DMS114 treated with DMSO at 0.1 percent for 48 hours (cell line): ENCODE results near the gene SHANK1.
A peak's percentile ranks its signal among the peaks of the same experiment; 100 is the strongest.
"Not testable (repeated sequence)": the region's sequence is repeated elsewhere in the genome, so short reads cannot be mapped to it uniquely, and the experiment has no call there.

Experiments
- DNase-seq: peaks from one replicate; lab custom pipeline; 2025; ENCODE audit not compliant: unreplicated experiment; lab: John Stamatoyannopoulos, UW

The SHANK1 gene

GRCh38 chr19:50640368-50640767 is 79.2 kb downstream of the SHANK1 start:
- no peak for DNase-seq

DNA sequence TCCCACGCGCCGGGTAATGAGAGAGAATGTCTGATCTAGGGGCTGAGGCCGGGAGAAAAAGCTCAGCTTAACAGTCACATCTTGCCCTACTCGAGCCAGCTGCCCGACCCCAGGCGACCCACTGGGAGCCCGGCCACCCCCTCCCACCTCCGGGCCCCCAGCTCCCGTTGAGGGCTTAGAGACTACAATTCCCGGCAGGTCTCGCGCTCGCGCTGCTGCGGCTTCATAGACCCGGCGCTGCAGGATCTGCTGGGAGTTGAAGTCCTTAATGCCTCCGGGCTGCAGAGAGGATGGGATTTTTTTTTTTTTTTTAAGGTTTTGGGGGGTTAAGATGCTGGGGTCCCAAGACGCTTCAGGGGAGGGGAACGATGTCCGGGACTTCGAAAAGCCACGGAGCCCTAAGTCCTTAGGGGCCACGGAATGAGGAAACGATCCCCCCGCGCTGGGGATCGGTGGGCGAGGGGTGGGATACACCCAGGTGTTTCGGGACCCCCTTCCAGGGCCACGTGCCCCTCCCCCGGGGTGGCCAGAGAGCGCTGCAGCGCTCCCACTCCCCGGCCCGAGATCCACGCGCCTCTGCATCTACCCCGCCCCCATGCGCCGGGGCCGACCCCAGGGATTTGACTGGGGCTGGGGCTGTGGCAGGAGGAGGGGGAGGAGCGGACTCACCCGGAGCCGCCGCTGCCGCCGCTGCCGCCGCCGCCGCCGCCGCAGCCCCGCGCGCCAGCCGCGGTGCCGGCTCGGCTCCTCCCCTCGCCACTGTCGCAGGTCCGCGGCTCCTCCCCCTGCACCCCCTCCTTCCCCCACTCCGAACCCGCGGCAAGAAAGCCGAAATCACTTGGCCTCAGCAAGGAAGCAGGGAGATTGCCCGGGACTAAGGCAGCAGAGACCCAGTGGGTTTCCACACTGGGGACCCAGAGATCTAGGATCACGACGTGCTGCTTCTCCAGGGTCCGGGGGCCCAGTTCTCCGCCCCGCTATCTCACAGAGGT is 80.2 kb downstream of the SHANK1 start, which contains the start of gene SYT3:
Gene SYT3 (minus strand): TSS at position 761 of the 992 bp plus-strand sequence. CDS start 2,470 bp downstream, outside the sequence.
- peak; percentile 22 for DNase-seq

DNA sequence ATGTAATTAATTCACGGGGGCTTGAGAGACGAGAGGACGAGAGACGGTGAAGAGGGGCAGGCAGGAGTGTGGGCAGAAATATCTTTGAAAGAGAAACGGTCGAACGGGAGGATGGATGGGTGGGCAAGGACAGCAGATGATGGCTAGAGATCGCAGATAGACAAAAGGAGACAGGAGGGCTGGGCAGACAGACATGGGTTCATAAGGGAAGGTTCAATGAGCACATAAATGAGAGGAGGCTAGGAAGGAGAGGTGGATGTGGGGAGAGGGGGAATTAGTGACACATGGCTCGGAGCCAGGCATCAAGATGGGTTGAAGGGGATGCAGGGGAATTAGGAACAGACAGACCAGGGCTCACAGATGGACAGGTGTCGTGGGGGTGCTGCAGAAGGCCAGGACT is 81.0 kb downstream of the SHANK1 start:
- DNase-seq, result no peak

DNA sequence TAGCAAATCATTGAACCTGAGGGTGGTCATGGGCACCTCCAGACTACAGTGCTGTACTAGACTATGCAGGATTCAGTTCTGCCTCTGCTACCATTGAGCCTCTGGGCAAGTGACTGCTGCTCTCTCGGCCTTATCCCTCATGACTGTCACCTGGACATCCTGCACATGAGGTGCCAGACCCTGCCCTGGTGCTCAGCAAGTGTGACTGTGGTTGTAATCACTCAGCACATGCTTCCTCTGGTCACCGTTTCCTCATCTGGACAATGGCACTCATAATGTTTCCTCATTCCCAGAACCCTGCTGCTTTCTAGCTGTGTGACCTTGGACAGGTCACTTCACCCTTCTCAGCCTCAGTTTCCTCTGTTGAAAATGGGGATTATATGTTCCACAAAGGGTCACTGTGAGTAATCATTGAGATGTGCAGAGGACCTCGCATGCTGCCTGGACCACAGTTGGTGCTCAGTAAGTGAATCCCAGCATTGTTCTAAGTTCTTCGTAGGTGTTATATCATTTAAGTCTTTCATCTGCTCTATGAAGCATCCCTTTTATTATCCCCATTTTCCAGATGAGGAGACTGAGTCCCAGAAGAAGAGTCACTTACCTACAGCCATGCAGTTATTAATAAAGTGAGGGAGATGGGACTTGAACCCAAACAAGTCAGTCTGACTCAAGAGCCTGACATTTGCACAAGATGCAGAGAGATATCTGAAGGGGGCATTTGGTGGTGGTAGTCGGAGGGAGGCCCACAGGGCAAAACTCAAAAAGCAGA is 83.1 kb downstream of the SHANK1 start:
- DNase-seq, result no peak

GRCh38 chr19:50633973-50634372 is 85.6 kb downstream of the SHANK1 start:
- no peak for DNase-seq

DNA sequence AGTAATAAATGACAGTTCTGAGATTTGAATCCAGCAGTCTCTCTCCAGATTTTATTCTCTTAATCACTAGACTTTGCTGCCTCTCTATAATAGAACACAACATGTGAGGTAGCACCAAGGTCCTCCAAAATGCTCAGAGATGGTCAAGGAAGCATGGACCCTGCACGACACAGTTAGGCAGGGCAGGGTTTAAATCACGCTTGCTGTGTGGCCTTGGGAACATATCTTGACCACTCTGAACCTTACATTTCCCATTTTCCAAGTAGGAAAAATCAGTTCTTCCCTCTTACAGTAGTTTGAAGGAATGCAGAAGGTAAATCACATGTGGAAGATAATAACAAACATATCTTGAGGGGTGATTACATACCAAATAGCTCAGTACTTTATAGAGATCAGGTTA is 86.2 kb downstream of the SHANK1 start:
- DNase-seq, result no peak

- no peak for DNase-seq
Measured at GRCh38 chr19:50632151-50632835, 87.3 kb downstream of the SHANK1 start.

DNA sequence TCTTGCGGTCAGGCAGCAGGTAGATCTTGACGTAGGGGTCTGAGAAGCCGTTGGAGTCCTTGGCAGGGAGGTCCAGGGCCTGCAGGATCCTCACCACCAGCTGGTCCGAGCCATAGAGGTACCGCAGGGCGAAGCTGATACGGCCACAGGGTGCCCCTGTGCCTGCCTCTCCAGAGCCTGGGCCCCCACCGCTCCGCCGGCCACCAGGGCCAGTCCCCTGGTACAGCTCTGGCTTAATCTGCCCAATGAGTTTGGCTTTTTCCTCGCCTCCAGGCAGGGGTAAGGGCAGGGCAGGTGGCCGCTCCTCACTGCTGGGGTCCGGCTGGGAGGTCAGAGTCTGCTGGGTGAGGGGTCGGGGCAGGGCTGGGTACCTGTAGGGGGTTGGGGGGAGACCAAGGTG is 89.8 kb downstream of the SHANK1 start:
- no peak for DNase-seq

GRCh38 chr19:50629194-50629593 is 90.4 kb downstream of the SHANK1 start:
- no peak for DNase-seq

DNA sequence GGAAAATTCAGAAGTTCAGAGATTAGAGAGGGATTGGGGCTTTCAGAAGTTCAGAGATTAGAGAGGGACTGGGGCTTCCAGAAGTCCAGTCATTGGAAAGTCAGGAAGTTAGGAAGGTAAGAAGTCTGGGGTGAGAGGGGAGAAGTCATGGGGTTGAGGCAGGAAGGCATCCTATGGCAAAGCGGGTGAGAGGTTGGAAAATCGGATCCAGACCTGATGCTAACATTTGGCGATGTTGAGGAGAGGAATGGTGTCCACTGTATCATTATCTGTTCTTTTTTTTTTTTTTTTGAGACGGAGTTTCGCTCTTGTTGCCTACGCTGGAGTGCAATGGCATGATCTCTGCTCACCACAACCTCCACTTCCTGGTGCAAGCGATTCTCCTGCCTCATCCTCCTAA is 91.1 kb downstream of the SHANK1 start:
- DNase-seq, result no peak

GRCh38 chr19:50628146-50628545 is 91.5 kb downstream of the SHANK1 start:
- DNase-seq, result no peak

DNA sequence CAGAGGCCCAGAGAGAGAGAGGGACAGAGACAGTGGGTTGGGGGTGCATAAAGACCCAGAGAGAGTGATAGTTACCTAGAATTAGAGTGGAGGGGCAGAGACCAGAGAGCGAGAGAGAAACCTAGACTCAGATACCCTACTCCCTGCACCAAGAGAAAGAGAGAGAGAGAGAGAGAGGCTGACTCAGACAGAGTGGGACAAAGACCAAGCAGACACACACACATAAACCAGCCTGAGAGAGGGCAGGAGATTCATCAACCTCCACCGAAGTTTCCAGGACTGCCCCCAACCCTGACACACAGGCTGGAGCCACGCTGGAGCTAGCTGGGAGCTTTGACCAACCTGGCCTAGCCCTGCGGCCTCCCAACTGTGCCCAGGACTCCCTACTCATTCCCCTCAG is 92.8 kb downstream of the SHANK1 start:
- DNase-seq, result no peak

DNA sequence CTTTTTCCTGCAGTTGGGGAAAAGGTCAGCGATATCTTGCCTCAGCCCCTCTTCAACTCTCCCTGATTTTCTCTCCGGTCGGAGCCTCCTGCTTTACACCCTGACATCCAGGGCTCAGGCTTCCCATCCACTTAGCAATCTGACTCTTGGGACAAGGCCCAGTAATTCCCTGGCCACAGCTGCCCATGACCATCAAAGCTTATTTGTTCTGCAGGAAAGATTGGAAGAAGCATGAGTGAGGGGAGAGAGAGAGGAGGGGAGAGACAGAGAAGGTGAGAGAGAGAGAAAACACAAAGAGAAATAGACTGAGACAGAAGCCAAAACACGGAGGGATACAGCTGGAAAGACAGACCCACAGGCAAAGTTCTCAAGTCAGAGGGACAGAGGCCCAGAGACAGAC is 93.6 kb downstream of the SHANK1 start:
- DNase-seq, result no peak

- DNase-seq, result no peak
Measured at GRCh38 chr19:50624949-50625600, 94.5 kb downstream of the SHANK1 start.

DNA sequence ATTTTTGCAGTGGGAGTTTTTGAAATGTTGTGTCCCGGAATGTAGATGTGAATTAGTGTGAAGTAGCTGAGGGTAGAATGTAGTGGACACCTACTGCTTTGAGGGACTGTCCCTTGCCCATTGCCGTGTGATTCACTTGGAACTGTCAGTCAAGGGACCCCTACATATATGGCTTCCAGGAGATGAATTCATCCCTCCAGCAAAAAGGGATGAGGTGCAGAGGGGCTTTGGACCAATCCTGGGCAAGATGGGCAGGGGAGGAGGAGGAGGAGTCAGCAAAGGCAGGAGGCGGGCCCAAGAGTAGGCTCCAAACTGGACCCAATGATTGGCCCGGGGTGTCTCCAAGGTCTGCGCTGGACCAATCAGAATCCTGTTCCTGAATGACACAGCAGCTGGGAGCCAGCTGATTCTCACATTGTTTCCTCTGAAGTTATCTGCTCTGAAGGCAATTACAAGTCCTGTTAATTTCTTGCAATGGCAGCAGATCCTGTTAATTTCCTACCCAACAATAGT is 99.2 kb downstream of the SHANK1 start:
- DNase-seq, result not testable (repeated sequence)

DNA sequence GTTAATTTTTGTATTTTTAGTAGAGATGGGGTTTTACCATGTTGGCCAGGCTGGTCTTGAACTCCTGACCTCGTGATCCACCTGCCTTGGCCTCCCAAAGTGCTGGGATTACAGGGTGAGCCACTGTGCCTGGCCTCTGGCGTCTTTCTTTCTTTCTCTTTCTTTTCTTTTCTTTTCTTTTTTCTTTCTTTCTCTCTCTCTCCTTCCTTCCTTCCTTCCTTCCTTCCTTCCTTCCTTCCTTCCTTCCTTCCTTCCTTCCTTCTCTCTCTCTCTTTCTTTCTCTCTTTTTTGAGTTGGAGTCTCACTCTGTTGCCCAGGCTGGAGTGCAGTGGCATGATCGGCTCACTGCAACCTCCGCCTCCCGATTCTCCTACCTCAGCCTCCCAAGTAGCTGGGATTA is 100.4 kb downstream of the SHANK1 start:
- DNase-seq, result not testable (repeated sequence)

GRCh38 chr19:50618379-50618778 is 101.2 kb downstream of the SHANK1 start:
- DNase-seq, result not testable (repeated sequence)

GRCh38 chr19:50612504-50613404 is 106.8 kb downstream of the SHANK1 start:
- DNase-seq, result not testable (repeated sequence)
